GM21619 (cell line): ENCODE measurements around the gene DENND2C.

ENCODE experiments used
- ATAC-seq: cut with Tn5 transposase; IDR thresholded peaks from one replicate; pipeline ENCODE4 v1.9.1; 2021; ENCODE audit not compliant: unreplicated experiment

Gene DENND2C, protein sequence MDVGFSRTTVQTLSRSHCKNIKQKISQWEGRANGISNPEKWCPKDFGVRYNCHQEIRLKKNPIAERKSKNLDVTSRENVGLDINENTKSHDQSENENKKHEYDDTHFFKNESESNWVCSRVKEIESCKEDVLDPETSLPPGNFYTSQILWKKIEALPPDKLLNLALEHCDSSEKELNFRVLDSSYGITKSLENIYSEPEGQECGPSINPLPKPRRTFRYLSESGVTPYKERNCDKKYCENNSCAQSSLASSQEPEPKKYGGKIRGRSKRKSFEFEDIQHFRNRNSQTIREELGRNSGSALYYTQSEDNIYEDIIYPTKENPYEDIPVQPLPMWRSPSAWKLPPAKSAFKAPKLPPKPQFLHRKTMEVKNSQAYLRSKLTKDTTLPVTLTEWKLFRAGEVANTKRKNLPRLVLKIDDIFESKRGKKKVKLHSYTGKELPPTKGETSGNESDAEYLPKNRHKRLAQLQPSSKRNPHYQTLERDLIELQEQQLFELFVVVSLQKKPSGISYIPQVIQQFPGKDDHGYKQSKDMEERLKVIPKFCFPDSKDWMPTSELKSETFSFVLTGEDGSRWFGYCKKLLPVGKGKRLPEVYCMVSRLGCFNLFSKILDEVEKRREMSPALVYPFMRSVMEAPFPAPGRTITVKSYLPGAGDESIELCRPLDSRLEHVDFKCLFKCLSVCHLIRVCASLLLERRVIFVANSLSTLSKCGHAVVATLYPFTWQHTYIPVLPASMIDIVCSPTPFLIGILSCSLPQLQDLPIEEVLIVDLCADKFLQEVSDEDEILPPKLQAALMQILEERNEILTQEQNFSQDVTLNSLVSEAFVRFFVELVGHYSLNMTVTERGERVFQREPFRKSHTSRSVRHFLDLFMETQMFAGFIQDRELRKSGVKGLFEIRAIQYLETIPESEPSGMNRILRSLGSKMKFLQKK

DNA sequence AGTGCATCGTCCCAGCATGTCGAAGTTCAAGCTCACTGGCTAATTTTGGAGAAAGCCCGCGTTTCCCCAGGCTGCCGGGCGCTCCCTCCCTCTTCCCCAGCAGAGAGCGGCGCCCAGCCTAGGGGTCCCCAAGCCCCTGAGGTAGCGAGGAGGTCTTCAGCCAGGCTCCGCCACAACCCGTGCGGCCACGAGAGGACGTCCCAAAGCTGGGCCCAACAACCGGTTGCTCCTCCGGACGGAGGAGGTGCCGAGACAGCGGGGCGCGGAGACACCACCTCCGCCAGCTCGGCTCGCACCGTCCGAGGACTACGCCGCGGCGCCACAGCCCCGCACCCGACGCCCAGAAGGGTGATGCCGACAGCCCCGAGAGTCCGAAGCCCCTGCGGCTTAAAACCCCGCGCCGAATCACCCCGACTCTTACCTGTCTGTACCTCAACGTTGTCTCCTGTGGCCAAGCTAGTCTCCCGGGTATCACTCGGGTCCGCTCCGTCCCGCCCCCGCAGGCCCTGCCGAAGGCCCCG lies at the start of gene DENND2C:
DENND2C (minus strand) TSS at position 488 of the 521 bp plus-strand sequence. CDS start 44,065 bp downstream, outside the sequence.
- ATAC-seq, result peak; percentile 59

DNA sequence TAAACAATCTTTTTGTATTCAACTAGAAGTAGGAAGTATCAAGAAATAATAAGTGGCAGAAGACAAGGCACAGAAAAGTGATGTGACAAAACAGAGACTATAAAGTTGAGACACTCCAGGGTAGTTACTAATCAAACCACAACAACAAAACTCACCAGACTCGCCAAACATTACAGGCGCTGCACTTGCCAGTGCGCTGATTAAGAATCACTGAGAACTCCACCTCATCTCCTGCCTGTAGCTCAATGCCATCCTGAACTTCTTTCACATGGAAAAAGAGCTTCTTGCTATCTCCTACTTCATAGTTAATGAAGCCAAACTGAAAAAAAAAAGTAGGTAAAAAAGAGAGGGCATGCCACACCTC lies 49.6 kb upstream of the DENND2C start:
- ATAC-seq, result no peak

DNA sequence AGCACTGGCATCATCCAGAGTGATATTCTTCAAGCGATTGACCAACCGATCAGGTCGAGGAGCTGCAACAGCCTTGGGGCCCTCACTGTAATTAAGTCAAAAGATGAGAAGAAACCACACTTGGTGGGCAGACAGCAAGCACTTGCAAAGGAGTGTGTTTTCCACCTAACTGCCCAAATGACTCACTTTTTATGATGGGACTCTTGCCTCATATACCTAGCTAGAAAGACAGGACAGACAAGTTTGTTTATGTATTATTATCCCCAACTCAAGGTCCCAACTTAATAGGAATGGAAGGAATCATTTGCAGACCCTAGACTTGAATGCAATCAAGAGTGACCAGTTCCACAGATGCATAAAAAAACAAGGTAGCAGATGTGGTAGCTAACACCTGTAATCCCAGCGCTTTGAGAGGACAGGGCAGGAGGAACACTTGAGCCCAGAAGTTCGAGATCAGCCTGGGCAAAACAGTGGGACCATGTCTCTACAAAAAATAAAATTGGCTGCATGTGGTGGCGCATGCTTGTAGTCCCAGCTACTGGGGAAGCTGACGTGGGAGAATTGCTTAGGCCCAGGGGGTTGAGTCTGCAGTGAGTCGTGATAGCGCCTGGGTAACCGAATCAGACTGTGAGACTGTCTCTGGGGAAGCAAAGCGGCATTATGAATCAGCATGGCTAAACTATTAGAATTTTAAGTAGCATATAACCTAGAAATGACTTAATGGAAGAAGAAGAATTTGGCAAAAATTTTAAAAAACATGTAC lies 49.0 kb upstream of the DENND2C start:
- ATAC-seq, result no peak

DNA sequence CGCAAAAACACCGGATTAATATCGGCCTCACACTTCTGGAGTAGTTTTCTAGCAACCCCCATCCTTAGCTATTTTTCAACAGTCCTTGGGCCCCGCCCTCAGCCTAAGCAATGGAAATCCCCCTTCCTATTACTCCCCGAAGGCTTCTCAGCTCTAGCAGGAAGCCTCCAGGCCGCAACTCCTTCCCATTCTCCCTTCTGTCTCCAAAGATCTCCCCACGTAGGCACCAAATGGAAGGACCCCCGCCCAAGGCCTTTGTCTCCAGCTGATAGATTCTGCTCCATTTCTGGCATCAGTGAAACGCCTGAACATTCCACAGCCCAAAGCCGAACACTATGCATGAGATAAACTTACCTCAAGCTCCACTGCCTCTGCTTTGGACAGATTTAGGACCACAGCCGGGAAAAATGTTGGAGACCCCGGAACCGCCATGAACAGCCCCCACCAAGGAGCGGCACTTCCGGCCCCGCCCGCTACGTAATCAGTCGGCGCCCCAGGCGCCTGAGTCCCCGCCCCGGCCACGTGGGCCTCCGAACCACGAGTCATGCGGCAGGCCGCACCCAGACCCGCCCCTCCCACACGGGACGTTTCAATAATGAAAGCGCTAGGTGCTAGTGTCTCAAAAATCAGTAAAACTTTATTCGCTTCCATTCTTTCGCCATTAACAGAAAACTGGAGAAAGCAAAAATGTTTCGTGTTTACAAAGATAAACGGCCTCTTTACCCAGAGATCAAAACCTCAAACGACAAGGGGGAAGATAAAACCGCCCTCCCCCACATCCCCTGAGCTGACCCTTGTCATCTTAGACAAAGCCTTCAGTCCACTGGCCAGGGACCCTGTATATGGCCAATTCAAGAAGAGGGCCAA lies 46.7 kb upstream of the DENND2C start, which contains the start of gene NRAS:
NRAS (minus strand) TSS at position 468 of the 867 bp plus-strand sequence. CDS start 611 bp downstream, outside the sequence.
- ATAC-seq, result peak; percentile 94

DNA sequence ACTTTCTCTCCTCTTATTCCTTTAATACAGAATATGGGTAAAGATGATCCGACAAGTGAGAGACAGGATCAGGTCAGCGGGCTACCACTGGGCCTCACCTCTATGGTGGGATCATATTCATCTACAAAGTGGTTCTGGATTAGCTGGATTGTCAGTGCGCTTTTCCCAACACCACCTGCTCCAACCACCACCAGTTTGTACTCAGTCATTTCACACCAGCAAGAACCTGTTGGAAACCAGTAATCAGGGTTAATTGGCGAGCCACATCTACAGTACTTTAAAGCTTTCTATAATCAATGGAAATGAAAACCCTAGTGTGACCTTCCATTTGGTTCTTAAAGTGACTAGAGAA lies 46.1 kb upstream of the DENND2C start:
- no peak for ATAC-seq

DNA sequence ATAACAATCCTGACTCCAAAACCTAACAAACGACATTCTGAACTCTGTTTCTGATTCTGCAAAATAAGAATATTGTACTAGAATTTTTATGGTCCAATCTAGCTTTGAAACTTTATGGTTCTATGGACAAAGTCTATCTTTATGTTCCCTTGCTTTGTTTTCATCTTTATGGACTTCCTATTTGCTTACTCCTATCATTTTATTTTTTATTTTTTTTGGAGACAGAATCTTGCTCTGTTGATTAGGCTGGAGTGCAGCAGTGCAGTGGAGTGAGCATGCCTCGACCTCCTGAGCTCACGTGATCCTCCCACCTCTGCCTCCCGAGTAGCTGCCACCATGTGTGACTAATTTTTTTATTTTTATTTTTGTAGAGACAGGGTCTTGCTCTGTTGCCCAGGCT lies 43.1 kb upstream of the DENND2C start:
- no peak for ATAC-seq

DNA sequence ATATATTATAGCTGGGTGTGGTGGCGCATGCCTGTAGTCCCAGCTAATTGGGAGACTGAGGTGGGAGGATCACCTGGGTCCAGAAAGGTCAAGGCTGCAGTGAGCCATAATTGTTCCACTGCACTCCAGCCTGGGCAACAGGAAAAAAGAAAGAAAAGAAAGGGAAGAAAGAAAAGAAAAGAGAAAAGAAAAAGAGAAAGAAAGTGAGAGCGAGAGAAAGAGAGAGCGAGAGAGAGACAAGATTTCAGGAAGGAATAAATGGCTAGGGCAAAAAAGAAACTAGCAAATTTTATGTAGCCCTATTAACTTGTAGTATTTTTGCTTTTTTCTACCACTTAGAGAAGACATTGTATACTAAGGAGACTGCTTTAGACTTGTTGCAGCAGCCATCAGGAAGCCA lies 40.5 kb upstream of the DENND2C start:
- no peak for ATAC-seq

DNA sequence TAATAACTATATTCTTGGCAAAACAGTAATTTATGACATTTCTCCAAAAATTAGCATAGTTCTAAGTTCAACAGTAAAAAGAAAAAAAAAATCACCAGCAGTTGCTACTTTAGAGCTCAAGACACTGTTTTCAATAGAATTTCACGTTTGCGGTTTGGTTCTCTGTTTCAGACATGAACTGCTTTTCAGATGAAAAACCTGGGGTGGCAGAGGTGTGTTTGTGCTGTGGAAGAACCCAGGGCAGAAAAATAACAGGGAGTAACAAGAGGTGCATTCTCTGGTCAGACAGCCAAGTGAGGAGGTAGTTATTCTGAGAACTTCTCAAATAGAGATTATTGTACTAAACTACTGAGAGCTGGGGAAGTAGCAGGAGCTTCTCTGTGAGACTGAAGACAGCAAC lies 37.8 kb upstream of the DENND2C start:
- no peak for ATAC-seq

DNA sequence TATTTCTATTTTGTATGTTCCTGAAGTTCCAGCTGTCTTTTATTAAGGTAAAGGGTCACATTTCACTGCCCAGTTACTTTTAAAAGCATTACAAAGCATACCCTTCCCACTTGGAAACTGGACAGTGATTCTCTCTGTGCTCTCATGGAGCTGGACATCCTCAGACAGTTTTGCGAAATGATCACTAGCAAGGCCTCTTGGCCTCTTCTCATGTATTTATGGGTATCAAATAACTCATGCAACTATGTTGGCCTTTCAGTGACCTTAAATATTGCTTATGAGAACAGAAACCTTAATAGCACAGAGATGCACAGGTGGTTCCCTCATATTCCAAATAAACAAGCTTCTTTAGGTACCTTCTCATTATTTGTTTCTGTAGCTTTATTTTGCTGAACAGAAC lies 33.4 kb upstream of the DENND2C start:
- ATAC-seq, result no peak

DNA sequence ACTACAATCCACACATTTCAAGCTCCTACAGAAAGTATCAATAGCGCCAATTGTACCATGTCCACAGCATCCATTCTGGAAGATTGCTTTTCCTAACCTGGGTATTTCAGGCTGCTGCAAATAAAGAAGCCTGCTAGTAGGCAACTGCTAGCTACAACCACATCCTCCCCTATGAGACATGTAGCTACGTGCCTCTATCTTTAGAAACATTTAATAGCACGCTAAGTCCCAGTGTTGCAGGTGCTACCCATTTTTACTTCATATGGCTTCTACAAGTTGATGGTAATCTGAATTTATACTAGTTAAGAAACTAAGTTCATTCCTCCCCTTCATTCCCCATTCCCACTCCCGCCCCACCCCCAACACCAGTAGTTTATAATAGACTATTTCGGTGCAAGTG lies 32.9 kb upstream of the DENND2C start:
- no peak for ATAC-seq

DNA sequence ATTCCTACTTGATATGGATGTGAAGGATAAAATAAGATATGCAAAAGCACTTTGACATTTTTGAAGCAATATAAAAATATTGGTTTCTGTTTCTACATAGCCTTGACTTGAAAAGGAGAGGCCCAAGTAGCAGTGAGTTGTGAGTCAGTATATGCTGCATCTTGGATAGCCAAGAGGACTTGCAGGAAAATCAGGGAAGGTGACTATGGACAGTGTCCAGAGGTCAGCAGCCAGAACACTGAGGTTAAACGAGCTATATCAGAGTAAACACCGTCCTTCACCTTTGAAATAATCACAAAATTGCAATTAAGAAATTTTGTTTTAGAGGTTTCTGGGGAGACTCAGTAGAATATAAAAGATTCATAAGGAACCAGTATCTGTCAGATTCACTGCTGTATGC lies 32.1 kb upstream of the DENND2C start:
- no peak for ATAC-seq

DNA sequence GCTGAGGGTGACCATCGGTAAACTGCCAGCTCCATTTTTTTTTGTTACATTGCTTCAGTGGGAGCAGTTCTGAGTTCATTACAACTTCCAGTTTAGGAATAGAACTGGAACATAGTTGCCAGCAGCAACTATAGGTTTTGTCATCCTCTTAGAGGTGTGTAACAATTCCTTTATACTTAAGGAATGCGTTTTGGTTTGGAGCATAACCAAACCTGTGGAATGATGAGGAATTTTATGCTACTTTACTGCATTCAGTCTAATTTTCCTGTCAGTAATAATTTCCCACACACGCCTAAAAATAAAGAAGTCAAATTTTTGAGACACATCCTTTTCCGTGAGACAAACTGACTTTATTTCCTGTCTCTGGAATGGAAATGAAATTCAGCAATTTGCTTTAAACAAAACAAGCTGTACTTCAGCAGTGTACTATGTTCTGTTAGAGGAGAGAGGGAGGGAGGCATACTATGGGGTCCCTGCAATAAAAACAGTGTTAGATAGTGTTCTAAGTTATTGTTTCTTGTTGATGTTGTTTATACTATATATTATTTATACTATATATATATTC lies 30.3 kb upstream of the DENND2C start:
- ATAC-seq, result no peak

DNA sequence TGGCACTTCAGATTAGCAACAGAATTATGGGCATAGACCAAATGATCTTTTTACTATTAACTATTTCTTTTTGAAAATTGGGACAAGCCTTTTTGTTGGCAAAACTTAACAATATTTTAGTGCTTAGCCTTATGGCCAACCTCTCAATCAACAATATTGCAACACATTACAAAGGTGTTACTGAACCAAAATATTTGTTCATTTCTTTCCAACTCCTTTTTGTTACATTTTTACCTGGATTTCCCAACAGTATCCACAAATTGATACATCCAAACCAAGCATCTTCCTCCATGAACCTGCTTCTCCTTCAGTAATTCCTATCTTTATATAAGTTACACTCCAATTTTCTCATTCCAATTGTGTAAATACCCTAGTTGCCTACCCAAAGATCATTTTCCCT lies 27.0 kb upstream of the DENND2C start:
- no peak for ATAC-seq

DNA sequence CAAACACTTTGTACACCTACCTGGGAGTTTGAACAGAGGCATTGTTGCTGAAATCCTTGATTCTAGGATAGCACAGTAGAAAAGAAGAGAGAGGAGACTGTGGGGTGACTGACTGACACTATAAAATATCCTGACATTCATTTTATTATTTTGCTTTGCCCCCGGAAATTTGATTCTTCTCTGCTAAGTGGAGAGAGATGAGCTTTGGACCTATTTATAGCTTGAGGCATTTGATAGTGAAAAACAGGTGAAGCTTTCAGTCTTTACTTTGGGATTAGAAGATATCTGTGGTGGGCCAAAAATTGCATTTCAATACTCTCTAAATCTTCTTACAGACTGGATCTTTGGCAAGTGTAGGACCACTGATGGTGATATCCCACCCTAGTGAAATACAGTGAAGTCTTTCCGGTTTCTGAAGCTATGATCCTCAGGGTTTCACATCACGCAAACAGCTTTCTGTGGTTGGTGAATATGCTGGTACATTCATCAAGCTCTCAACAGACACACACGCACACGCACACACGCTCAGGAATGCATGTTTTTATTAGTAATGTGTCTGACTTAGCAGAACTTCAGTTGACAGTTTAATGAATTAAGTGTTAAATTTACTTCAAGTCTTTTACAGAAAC lies 25.7 kb upstream of the DENND2C start, which contains the start of gene AMPD1:
AMPD1 (minus strand) TSS at position 117 of the 629 bp plus-strand sequence; CDS start at position 42, 75 bp downstream.
- no peak for ATAC-seq

DNA sequence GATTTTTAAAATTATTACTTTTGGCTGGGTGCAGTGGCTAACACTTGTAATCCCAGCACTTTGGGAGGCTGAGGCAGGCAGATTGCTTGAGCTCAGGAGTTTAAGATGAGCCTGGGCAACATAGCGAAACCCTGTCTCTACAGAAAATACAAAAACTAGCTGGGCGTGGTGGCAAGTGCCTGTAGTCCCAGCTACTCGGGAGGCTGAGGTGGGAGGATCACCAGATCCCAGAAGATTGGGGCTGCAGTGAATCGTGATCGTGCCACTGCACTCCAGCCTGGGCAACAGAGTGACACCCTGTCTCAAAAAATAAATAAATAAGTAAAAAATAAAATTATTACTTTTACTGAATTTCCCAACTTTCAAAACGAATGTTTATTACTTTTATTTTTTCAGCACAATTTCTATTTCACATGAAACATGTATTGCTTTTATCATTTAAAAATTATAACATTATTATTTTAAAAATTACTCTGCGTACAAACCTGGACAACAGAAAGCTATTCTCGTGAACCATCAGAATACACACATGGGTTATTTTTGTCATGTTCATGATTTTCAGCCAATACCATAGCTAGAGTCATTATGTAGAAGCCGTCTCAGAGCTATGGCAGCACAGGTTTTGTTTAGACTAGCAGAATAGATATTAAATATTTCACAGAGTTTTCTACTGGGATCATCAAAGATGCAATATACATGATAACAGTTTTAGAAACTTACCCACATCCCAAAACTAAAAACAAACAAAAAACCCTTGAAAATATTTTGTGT lies 24.9 kb upstream of the DENND2C start:
- no peak for ATAC-seq

DNA sequence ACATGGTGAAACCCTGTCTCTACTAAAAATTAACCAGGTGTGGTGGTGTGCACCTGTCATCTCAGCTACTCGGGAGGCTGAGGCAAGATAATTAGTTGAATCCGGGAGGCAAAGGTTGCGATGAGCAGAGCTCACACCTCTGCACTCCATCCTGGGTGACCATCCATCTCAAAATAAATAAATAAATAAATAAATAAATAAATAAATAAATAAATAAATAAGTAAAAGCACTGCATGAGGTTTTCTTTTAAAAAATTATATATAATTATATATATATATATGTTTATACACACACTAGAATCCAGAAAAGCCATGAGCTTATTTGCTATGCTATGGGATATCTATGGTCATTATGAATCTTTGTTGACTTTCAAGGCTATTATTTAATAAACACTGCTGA lies 23.1 kb upstream of the DENND2C start:
- no peak for ATAC-seq

DNA sequence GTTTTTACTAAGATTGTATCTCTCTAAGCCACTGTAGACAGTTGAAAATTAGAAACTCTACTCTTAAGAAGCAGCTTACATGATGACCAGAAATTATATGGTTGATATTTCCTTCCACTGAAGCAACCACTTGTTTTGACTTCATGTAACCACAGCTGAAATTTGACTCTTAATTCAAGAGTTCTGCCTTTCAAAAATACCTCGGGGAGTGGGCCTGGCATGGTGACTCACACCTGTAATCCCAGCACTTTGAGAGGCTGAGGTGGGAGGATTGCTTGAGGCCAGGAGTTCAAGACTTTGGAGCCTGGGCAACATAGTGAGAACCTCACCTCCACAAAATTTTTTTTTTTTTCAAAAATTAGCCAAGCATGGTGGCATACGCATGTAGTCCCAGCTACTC lies 21.2 kb upstream of the DENND2C start:
- ATAC-seq, result no peak

DNA sequence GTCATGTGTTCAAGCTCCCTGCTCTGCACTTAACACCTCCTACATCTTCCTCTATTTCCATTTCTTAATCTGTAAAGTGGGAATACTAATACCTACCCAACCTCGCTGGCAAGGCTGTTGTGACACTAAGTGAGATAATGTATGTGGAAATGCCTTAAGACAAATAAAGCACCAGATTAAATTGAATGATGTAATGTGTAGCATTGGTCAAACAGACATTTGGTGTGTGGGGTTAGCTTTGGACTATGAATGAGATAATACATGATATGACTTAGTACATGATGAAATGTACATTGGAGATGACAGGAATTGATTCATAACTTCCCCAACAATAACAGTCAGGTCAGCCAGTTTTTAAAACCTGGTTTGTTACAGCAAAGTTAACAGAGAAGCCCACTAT lies 20.3 kb upstream of the DENND2C start:
- no peak for ATAC-seq
